Right lobe of liver (tissue), 6 donors: ENCODE measurements around the gene TMEM236. TPM values are rescaled to one million over a fixed set of nuclear protein-coding genes. Genes with fewer than 3 reads are reported as not detected.
A peak's percentile ranks its signal among the peaks of the same experiment; 100 is the strongest.

Experiments
- ATAC-seq, 4 donors: fragments of 200-7000 bp; cut with Tn5 transposase; one replicate each; pipeline ENCODE4 v1.9.1; 2020; ENCODE audit warnings: mild to moderate bottlenecking in 4 of 4, moderate library complexity in 4 of 4
- DNase-seq, 3 donors: peaks; one replicate each; pipeline ENCODE4 v3.0.0-alpha.2; 2020
- H3K27ac ChIP-seq, 3 donors: fragments of 200-600 bp; one replicate each; pipeline ENCODE4 v1.8.0; 2022
- H3K27me3 ChIP-seq, 2 donors: fragments of 200-600 bp; one replicate each; pipeline ENCODE4 v1.8.0; 2022
- H3K36me3 ChIP-seq, 4 donors: fragments of 200-600 bp; sonication (generic) in 1 of 4; one replicate each; pipeline versions ENCODE4 v1.5.1 to v1.8.0; 2017 to 2022; ENCODE audit warnings: control low read depth in 1 of 4
- H3K4me1 ChIP-seq, 4 donors: fragments of 200-600 bp; sonication (generic) in 1 of 4; one replicate each; pipeline versions ENCODE4 v1.5.1 to v1.8.0; 2017 to 2022; ENCODE audit warnings: control low read depth in 1 of 4
- H3K4me3 ChIP-seq, 3 donors: fragments of 200-600 bp; one replicate each; pipeline ENCODE4 v1.8.0; 2022
- H3K9me3 ChIP-seq, 4 donors: fragments of 200-600 bp; sonication (generic) in 1 of 4; one replicate each; pipeline versions ENCODE4 v1.5.1 to v1.8.0; 2017 to 2022; ENCODE audit warnings: control low read depth in 1 of 4
- CTCF ChIP-seq, 4 donors: fragments of 200-600 bp in 3 of 4; fragments of 450-650 bp in 1 of 4; IDR thresholded peaks; one replicate each; pipeline versions ENCODE4 v1.5.1 to v1.8.0; 2016 to 2022; ENCODE audit warnings: antibody characterized with exemption in 4 of 4, mild to moderate bottlenecking in 2 of 4
- POLR2A ChIP-seq: fragments of 450-650 bp; IDR thresholded peaks from one replicate; pipeline ENCODE4 v1.6.1; 2017; ENCODE audit warnings: antibody characterized with exemption, mild to moderate bottlenecking
- WGBS: methylation state at CpG from one replicate; pipeline ENCODE4 v1.1.6; 2018; ENCODE audit warnings: low coverage, low lambda C conversion rate; ENCODE audit not compliant: insufficient coverage; ENCODE audit errors: missing lambda C conversion rate; 5-methylcytosine and 5-hydroxymethylcytosine counted together
- intact Hi-C, 2 donors: fragments of 100-400 bp; cut with DNase I; formaldehyde crosslinking; loops; one replicate each; pipeline versions ENCODE4 v1.11.2 to v1.14.1; 2022
- total RNA-seq, 6 experiments: library from RNA; depleted of rRNA in 2 of 6; stranded (reverse); fragments of >200 nt in 2 of 6; fragmentation: NEBNext Ultra II Directional in 3 of 6; extraction: Animal tissue kit (Norgen Biotek cat#: 25700) in 3 of 6; gene quantifications; one replicate each; pipeline versions ENCODE4 v1.1.0 to v1.2.4, GENCODE V29; 2016 to 2023
- donor health status: DM: no; HTN: yes; CAD: no.
- donor health status: DM: no; HTN: no; CAD: no.
- donor health status: DM: no; HTN: no; CAD: no.
- donor health status: DM: no; HTN: yes; CAD: no.
- donor health status: DM: no; HTN: yes; CAD: no.

The TMEM236 gene
- total RNA-seq, 6 experiments from 2014 or later: 0.06 to 0.20 (median 0.13) TPM

- intact Hi-C loops: no loop called here
- WGBS: 54% methylated on average over 6 of the region's 6 CpGs
- no peak overlapping the region for H3K27ac ChIP-seq
Observed at GRCh38 chr10:17833656-17834055, 81.7 kb downstream of the TMEM236 start.

GRCh38 chr10:17835688-17836087 lies 83.7 kb downstream of the TMEM236 start:
- Histone ChIP-seq H3K27me3 (no peaks in the 10 kb centered on the region), H3K27ac (no peak overlapping the region), H3K36me3 (no peaks in the 10 kb centered on the region), H3K4me1 (peaks cover 0 to 3% (median 0%) of the 10 kb centered on the region in 4 donors), H3K4me3 (no peak overlapping the region), H3K9me3 (no peaks in the 10 kb centered on the region)
- DNase-seq (no peak), ATAC-seq (peak in 1 of 4 donors; percentile 7)
- TF ChIP-seq POLR2A: no peak
- no peak for TF ChIP-seq CTCF (IDR thresholded peaks at IDR 0.05)
- no CpG with 5 or more reads among the region's 1 CpG for WGBS
- intact Hi-C loops: no loop called here

More at GRCh38 chr10:17833656-17834055, 81.7 kb downstream of the TMEM236 start:
- Histone ChIP-seq H3K4me1 (peaks cover 0 to 3% (median 0%) of the 10 kb centered on the region in 4 donors), H3K27me3 (no peaks in the 10 kb centered on the region), H3K4me3 (no peak overlapping the region), H3K36me3 (no peaks in the 10 kb centered on the region), H3K9me3 (no peaks in the 10 kb centered on the region)
- no peak for ATAC-seq
- no peak for DNase-seq
- TF ChIP-seq CTCF (IDR thresholded peaks at IDR 0.05): no peak
- no peak for TF ChIP-seq POLR2A

GRCh38 chr10:17836942-17837341 lies 84.9 kb downstream of the TMEM236 start:
- no peaks in the 10 kb centered on the region for H3K36me3 ChIP-seq
- WGBS: 8% methylated on average over 8 of the region's 8 CpGs
- TF ChIP-seq POLR2A (no peak), CTCF (IDR thresholded peaks at IDR 0.05) (no peak)
- DNase-seq: peak in 2 of 3 donors; percentile 35 to 53
- peaks cover 0 to 3% (median 0%) of the 10 kb centered on the region in 4 donors for H3K4me1 ChIP-seq
- no peaks in the 10 kb centered on the region for H3K27me3 ChIP-seq
- no peak overlapping the region for H3K4me3 ChIP-seq
- H3K9me3 ChIP-seq: no peaks in the 10 kb centered on the region
- ATAC-seq: peak; percentile 79 to 92 (median 86)
- intact Hi-C loops: no loop called here
- no peak overlapping the region for H3K27ac ChIP-seq

DNA sequence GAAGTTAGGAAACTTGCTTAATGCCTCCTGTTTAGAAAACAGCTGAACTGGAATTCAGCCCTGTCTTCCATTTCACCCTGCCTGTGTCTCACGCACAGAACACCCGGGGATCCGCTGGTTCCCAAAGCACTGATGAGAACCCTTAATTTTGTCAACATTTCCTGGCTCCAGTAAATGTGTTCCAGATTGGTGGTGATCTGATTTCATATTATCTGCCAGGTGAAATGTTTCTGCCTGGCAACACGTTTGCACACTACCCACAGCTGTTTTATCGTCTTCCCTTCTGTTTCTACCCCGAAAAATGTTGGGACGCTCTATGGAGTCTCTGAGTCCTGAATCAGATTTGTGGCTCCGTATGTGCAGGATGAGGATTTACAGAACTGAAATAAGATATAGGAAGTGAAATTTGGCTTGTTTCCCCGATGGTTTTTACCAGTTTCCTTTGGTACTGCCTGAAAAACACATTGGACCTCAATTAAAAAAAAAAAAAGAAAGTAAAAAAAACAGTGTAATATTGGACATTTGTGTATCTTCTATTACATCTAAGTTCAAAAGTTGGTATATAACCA lies 86.2 kb downstream of the TMEM236 start:
- intact Hi-C loops: no loop called here
- Histone ChIP-seq H3K27me3 (no peaks in the 10 kb centered on the region), H3K9me3 (no peaks in the 10 kb centered on the region), H3K4me1 (peaks cover 0 to 3% (median 0%) of the 10 kb centered on the region in 4 donors), H3K27ac (peak overlapping the region in 1 of 3 donors; percentile 1), H3K36me3 (no peaks in the 10 kb centered on the region), H3K4me3 (no peak overlapping the region)
- ATAC-seq (peak; percentile 26 to 47 (median 38)), DNase-seq (no peak)
- WGBS: 37% methylated on average over 9 of the region's 9 CpGs
- TF ChIP-seq POLR2A (no peak), CTCF (IDR thresholded peaks at IDR 0.05) (no peak)
